OCI-LY3 (cell line): Measurements from ENCODE around the gene UNC13A.

Experiments
- H2AFZ ChIP-seq: fragments of 200-600, 300-600 bp; shearing (Covaris generic); 2 replicates; pipeline ENCODE4 v1.6.0; 2014; ENCODE audit warnings: antibody characterized with exemption, low read depth, low read length
- H3K27ac ChIP-seq: fragments of 200-600, 300-600 bp; sonication (generic); 2 replicates; pipeline ENCODE4 v1.5.1; 2014; ENCODE audit warnings: mild to moderate bottlenecking, low read length, moderate library complexity, mixed read lengths
- H3K27me3 ChIP-seq: fragments of 200-600, 300-600 bp; sonication (generic); 2 replicates; pipeline ENCODE4 v1.6.1; 2014; ENCODE audit warnings: low read depth, low read length, mixed read lengths
- H3K36me3 ChIP-seq: fragments of 200-600, 300-600 bp; sonication (generic); replicated peaks from 2 replicates; pipeline ENCODE3; 2014; ENCODE audit warnings: low read depth, low read length, mixed read lengths
- H3K4me1 ChIP-seq: fragments of 300-600, 200-600 bp; sonication (generic); 2 replicates; pipeline ENCODE4 v1.6.1; 2014; ENCODE audit warnings: low read length, mixed read lengths
- H3K4me2 ChIP-seq: fragments of 200-600, 300-600 bp; sonication (generic); 2 replicates; pipeline ENCODE4 v1.6.1; 2014; ENCODE audit warnings: low read length, mixed read lengths
- H3K4me3 ChIP-seq: fragments of 300-600, 200-600 bp; sonication (generic); 2 replicates; pipeline ENCODE4 v1.5.1; 2014; ENCODE audit warnings: antibody characterized with exemption, mild to moderate bottlenecking, low read length, moderate library complexity
- H3K79me2 ChIP-seq: fragments of 300-600, 200-600 bp; shearing (Covaris generic); 2 replicates; pipeline ENCODE4 v1.6.1; 2014; ENCODE audit warnings: mild to moderate bottlenecking, low read length, mixed read lengths
- H3K9ac ChIP-seq: fragments of 300-600, 200-600 bp; shearing (Covaris generic); 2 replicates; pipeline ENCODE4 v1.6.0; 2014; ENCODE audit warnings: mild to moderate bottlenecking, low read length, moderate library complexity
- H3K9me3 ChIP-seq: fragments of 200-600, 300-600 bp; shearing (Covaris generic); 2 replicates; pipeline ENCODE4 v1.6.1; 2014; ENCODE audit warnings: low read length, mixed read lengths; ENCODE audit not compliant: insufficient read depth
- H4K20me1 ChIP-seq: fragments of 200-600, 300-600 bp; sonication (generic); 2 replicates; pipeline ENCODE4 v1.6.1; 2016; ENCODE audit warnings: low read length, mixed read lengths; ENCODE audit not compliant: insufficient read depth
- CTCF ChIP-seq: fragments of 200-600, 300-600 bp; sonication (generic); IDR thresholded peaks from 2 replicates; pipeline ENCODE4 v1.5.1; 2014; ENCODE audit warnings: antibody characterized with exemption, low read length, low read depth
- EZH2phosphoT487 ChIP-seq: fragments of 200-600 bp; shearing (Covaris generic); IDR thresholded peaks from 2 replicates; pipeline ENCODE4 v1.6.1; 2018; ENCODE audit warnings: antibody characterized with exemption, mixed run types, low read depth

The UNC13A gene

GRCh38 chr19:17652627-17653026, 35.5 kb downstream of the UNC13A start:
- no peaks in the 10 kb centered on the region for H3K9me3 ChIP-seq
- H3K9ac ChIP-seq = no peak overlapping the region
- no peak overlapping the region for H3K4me2 ChIP-seq
- no peak overlapping the region for H3K27ac ChIP-seq
- no peaks in the 10 kb centered on the region for H3K4me1 ChIP-seq
- H2AFZ ChIP-seq = no peak overlapping the region
- no peak overlapping the region for H3K4me3 ChIP-seq
- no peak for TF ChIP-seq CTCF
- TF ChIP-seq EZH2phosphoT487 = no peak
- 0 out of 2 replicates have a peak, but pooled peaks cover 7% of the 10 kb centered on the region for H3K27me3 ChIP-seq
- H3K36me3 ChIP-seq = no peaks in the 10 kb centered on the region
- no peaks in the 10 kb centered on the region for H3K79me2 ChIP-seq
- no peaks in the 10 kb centered on the region for H4K20me1 ChIP-seq

- H3K4me3 ChIP-seq = no peak overlapping the region
- no peak overlapping the region for H3K4me2 ChIP-seq
- no peaks in the 10 kb centered on the region for H4K20me1 ChIP-seq
- no peak overlapping the region for H2AFZ ChIP-seq
- H3K79me2 ChIP-seq = no peaks in the 10 kb centered on the region
- TF ChIP-seq CTCF = no peak
- TF ChIP-seq EZH2phosphoT487 = no peak
- H3K9me3 ChIP-seq = no peaks in the 10 kb centered on the region
- no peaks in the 10 kb centered on the region for H3K4me1 ChIP-seq
- H3K27me3 ChIP-seq = 0 out of 2 replicates have a peak, but pooled peaks cover 6% of the 10 kb centered on the region
- no peak overlapping the region for H3K27ac ChIP-seq
- H3K9ac ChIP-seq = no peak overlapping the region
- H3K36me3 ChIP-seq = no peaks in the 10 kb centered on the region
Observed at GRCh38 chr19:17648786-17649185, 39.4 kb downstream of the UNC13A start.

- no peak for TF ChIP-seq EZH2phosphoT487
- no peak for TF ChIP-seq CTCF
- Histone ChIP-seq H3K9ac (no peak overlapping the region), H3K27ac (no peak overlapping the region), H2AFZ (no peak overlapping the region), H3K4me1 (no peaks in the 10 kb centered on the region), H3K4me3 (no peak overlapping the region), H4K20me1 (no peaks in the 10 kb centered on the region), H3K27me3 (0 out of 2 replicates have a peak, but pooled peaks cover 6% of the 10 kb centered on the region), H3K36me3 (no peaks in the 10 kb centered on the region), H3K9me3 (no peaks in the 10 kb centered on the region), H3K4me2 (no peak overlapping the region), H3K79me2 (no peaks in the 10 kb centered on the region)
Observed at GRCh38 chr19:17648097-17648660, 40.0 kb downstream of the UNC13A start.

GRCh38 chr19:17647071-17648020, 40.8 kb downstream of the UNC13A start:
- H3K9me3 ChIP-seq = no peaks in the 10 kb centered on the region
- no peaks in the 10 kb centered on the region for H3K36me3 ChIP-seq
- 0 out of 2 replicates have a peak, but pooled peaks cover 6% of the 10 kb centered on the region for H3K27me3 ChIP-seq
- H4K20me1 ChIP-seq = no peaks in the 10 kb centered on the region
- H2AFZ ChIP-seq = no peak overlapping the region
- H3K4me1 ChIP-seq = no peaks in the 10 kb centered on the region
- no peaks in the 10 kb centered on the region for H3K79me2 ChIP-seq
- H3K4me2 ChIP-seq = no peak overlapping the region
- H3K9ac ChIP-seq = no peak overlapping the region
- no peak overlapping the region for H3K4me3 ChIP-seq
- no peak overlapping the region for H3K27ac ChIP-seq
- TF ChIP-seq EZH2phosphoT487 (no peak), CTCF (no peak)
